ENCODE measurements around the gene CORO7. TPM values are rescaled to one million over a fixed set of nuclear protein-coding genes. Genes with fewer than 3 reads are reported as not detected.

The CORO7 gene
- polyA plus RNA-seq, 1 donor from 2014 or later, result 57.6 TPM

DNA sequence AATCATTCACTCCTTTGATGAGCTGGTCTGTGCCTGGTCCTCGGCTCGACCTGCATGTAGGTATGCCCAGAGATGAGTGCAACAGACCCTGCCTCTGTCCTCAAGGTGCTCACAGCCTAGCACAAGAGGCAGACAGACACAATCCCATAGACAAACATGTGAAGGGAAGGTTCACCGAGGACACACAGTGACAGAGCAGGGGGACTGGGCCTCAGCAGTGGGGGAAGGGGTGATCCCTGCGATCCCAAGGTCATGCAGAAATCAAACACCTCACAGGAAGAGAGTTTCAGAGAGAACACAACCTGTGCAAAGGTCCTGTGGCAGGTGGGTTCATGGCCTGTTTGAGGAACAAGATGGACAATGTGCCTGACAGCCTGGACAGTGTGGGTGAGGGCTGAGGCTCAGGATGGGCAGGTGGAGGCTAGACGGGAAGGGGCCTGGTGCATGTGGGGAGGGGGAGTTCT lies 49.0 kb downstream of the CORO7 start:
- H3F3A ChIP-seq (ENCODE audit: insufficient read depth, low read length, poor library complexity, severe bottlenecking), result no peaks in the 10 kb centered on the region
- no peak overlapping the region for H3K27ac ChIP-seq (ENCODE audit: low read length)
- no peak overlapping the region for H3K4me3 ChIP-seq (ENCODE audit: low read length)
- no peaks in the 10 kb centered on the region for H3K9me3 ChIP-seq (ENCODE audit: low read length)
- H3K4me2 ChIP-seq (ENCODE audit: low read length), result no peak overlapping the region
- H3K36me3 ChIP-seq (ENCODE audit: insufficient read depth, low read length), result no peaks in the 10 kb centered on the region
- H3K27me3 ChIP-seq (ENCODE audit: insufficient read depth, low read depth, low read length), result peaks cover 10% of the 10 kb centered on the region
- no peak overlapping the region for H2AFZ ChIP-seq (ENCODE audit: low read depth, low read length)
- H4K20me1 ChIP-seq (ENCODE audit: insufficient read depth), result no peaks in the 10 kb centered on the region
- H3K9me2 ChIP-seq (ENCODE audit: insufficient read depth, low read length), result no peaks in the 10 kb centered on the region
- H3K79me2 ChIP-seq (replicated peaks; ENCODE audit: insufficient read depth, low read length), result no peaks in the 10 kb centered on the region
- no peak overlapping the region for H3K9ac ChIP-seq (ENCODE audit: low read length)
- no peak for TF ChIP-seq EP300 (conservative IDR thresholded peaks at IDR 0.05; ENCODE audit: poor library complexity, severe bottlenecking)
- TF ChIP-seq RAD21 (conservative IDR thresholded peaks at IDR 0.05), result no peak
- TF ChIP-seq TAF1 (IDR thresholded peaks at IDR 0.05; ENCODE audit: low read depth), result no peak
- TF ChIP-seq EZH2 (IDR thresholded peaks at IDR 0.05; ENCODE audit: borderline replicate concordance, insufficient read depth, low read length, poor library complexity, severe bottlenecking), result no peak
- TF ChIP-seq POLR2AphosphoS5 (IDR thresholded peaks at IDR 0.05), result no peak
- no peak for TF ChIP-seq MXI1 (conservative IDR thresholded peaks at IDR 0.05; ENCODE audit: poor library complexity, severe bottlenecking)
- TF ChIP-seq REST (IDR thresholded peaks at IDR 0.05; ENCODE audit: borderline replicate concordance), result no peak
- TF ChIP-seq, protein P1, sequence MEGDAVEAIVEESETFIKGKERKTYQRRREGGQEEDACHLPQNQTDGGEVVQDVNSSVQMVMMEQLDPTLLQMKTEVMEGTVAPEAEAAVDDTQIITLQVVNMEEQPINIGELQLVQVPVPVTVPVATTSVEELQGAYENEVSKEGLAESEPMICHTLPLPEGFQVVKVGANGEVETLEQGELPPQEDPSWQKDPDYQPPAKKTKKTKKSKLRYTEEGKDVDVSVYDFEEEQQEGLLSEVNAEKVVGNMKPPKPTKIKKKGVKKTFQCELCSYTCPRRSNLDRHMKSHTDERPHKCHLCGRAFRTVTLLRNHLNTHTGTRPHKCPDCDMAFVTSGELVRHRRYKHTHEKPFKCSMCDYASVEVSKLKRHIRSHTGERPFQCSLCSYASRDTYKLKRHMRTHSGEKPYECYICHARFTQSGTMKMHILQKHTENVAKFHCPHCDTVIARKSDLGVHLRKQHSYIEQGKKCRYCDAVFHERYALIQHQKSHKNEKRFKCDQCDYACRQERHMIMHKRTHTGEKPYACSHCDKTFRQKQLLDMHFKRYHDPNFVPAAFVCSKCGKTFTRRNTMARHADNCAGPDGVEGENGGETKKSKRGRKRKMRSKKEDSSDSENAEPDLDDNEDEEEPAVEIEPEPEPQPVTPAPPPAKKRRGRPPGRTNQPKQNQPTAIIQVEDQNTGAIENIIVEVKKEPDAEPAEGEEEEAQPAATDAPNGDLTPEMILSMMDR (IDR thresholded peaks at IDR 0.05; ENCODE audit: poor library complexity, severe bottlenecking), result no peak
- TF ChIP-seq SMC3 (conservative IDR thresholded peaks at IDR 0.05; ENCODE audit: poor library complexity), result no peak

GRCh38 chr16:4366016-4366415 lies 50.4 kb downstream of the CORO7 start:
- H3K27ac ChIP-seq (ENCODE audit: low read length), result no peak overlapping the region
- no peaks in the 10 kb centered on the region for H3K9me2 ChIP-seq (ENCODE audit: insufficient read depth, low read length)
- H4K20me1 ChIP-seq (ENCODE audit: insufficient read depth), result no peaks in the 10 kb centered on the region
- no peaks in the 10 kb centered on the region for H3K9me3 ChIP-seq (ENCODE audit: low read length)
- no peaks in the 10 kb centered on the region for H3F3A ChIP-seq (ENCODE audit: insufficient read depth, low read length, poor library complexity, severe bottlenecking)
- H3K27me3 ChIP-seq (ENCODE audit: insufficient read depth, low read depth, low read length), result no peaks in the 10 kb centered on the region
- no peaks in the 10 kb centered on the region for H3K79me2 ChIP-seq (replicated peaks; ENCODE audit: insufficient read depth, low read length)
- H3K36me3 ChIP-seq (ENCODE audit: insufficient read depth, low read length), result no peaks in the 10 kb centered on the region
- H2AFZ ChIP-seq (ENCODE audit: low read depth, low read length), result no peak overlapping the region
- H3K9ac ChIP-seq (ENCODE audit: low read length), result no peak overlapping the region
- no peak overlapping the region for H3K4me3 ChIP-seq (ENCODE audit: low read length)
- no peak overlapping the region for H3K4me2 ChIP-seq (ENCODE audit: low read length)
- TF ChIP-seq POLR2AphosphoS5 (IDR thresholded peaks at IDR 0.05) (no peak), REST (IDR thresholded peaks at IDR 0.05; ENCODE audit: borderline replicate concordance) (no peak), EZH2 (IDR thresholded peaks at IDR 0.05; ENCODE audit: borderline replicate concordance, insufficient read depth, low read length, poor library complexity, severe bottlenecking) (no peak), TAF1 (IDR thresholded peaks at IDR 0.05; ENCODE audit: low read depth) (no peak), MXI1 (conservative IDR thresholded peaks at IDR 0.05; ENCODE audit: poor library complexity, severe bottlenecking) (no peak), RAD21 (conservative IDR thresholded peaks at IDR 0.05) (no peak), EP300 (conservative IDR thresholded peaks at IDR 0.05; ENCODE audit: poor library complexity, severe bottlenecking) (no peak), SMC3 (conservative IDR thresholded peaks at IDR 0.05; ENCODE audit: poor library complexity) (no peak)
- TF ChIP-seq, protein P1 (IDR thresholded peaks at IDR 0.05; ENCODE audit: poor library complexity, severe bottlenecking), result no peak

Measured in neural cell (in vitro differentiated cells).